ENCODE data around the gene PROC.
A peak's percentile ranks its signal among the peaks of the same experiment; 100 is the strongest.
"Not testable (repeated sequence)": the region's sequence is repeated elsewhere in the genome, so short reads cannot be mapped to it uniquely, and the experiment has no call there.

The PROC gene

DNA sequence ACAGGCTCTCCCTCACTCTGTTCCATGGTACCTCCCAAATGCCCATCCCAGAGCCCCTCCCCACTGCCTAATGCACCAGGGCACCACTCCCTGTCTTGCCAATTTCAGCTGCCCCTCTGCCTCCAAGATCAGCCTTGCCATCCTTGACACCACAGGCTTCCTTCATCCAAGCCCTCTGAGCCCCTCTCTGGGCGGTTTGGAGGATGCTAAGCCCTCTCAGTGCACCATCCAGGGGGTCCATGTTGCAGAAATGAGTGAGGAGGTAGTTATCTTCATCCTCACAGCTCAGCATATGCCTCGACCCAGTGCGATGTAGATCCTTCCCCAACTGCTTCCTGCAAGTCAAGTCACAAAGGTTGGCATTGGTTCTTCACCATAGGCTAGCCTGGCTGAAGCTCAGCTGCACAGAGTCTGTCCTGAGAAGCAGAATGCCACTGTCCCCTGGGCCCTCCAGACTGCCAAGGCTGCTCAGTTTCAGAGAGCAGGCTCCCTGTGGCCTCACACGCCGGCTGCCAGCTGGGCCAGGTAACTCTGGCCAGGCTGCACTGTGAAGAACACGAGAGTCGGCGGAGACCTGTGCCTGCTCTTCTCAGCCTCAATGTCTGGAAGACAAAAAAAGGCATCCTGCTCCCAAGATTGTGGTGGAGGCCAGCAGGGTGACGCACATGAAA, 20.5 kb upstream of the PROC start:
- no peak for DNase-seq

- peak in 1 of 2 experiments; percentile 24 for DNase-seq
These were observed 20.0 kb upstream of the PROC start for GRCh38 chr2:127398239-127398590.

GRCh38 chr2:127400533-127400896, 17.7 kb upstream of the PROC start:
- no peak for DNase-seq

- no peak for DNase-seq
These were observed 17.1 kb upstream of the PROC start for GRCh38 chr2:127400897-127401756.

- no peak for DNase-seq
These were observed 16.2 kb upstream of the PROC start for GRCh38 chr2:127401757-127402695.

GRCh38 chr2:127403460-127403859, 14.8 kb upstream of the PROC start:
- no peak for DNase-seq

- DNase-seq, result no peak
These were observed 13.6 kb upstream of the PROC start for GRCh38 chr2:127404466-127405254.

DNA sequence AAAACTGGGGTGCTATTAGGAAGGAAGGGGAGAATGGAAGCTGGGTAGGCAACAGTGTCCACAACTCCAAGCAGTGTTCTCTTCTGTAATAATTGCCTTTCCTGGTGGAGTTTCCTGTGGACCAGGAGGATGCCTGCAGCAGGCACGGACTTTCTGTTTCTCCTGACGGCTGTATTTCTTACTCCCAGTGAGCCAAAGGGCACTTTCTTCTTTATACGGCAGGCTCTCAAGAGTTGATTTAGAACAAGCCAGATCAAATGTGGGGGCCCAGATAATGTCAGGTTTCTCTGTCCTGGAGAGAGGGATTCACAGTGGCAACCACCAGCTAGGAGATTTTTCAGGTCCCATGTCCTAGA, 13.0 kb upstream of the PROC start:
- no peak for DNase-seq

DNA sequence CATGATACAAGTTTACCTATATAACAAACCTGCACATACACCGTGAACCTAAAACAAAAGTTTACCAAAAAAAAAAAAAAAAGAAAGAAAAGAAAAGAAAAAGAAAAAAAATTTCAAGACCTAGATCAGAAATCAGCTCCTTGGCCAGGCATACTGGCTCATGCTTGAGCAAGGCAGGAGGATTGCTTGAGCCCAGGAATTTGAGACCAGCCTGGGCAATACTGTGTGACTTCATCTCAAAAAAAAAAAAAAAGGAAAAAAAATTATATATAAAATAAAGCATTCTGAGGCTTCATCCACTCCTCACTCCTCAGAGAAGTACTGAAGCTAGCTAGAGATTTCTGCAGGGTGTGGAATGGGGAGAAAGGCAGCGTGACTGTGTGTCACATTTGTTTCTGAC, 11.8 kb upstream of the PROC start:
- DNase-seq, result no peak

- no peak for DNase-seq
These were observed 11.1 kb upstream of the PROC start for GRCh38 chr2:127407091-127407490.

DNA sequence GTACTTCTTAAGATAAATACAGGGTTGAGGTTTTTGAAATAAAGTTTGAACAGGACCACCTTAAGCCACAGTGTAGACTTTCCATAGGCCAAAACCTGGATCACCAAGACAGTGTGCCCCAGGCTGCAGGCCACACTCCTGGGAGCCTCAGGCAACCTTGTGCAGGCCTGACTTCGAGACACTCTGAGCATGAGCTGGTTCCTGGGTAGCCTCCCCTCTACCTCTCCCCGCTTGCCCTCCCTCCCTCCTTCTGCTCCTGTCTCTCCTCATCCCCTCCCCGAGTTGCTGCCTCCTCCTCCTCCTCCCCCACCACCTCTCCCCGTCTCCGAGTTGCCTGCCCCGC, 10.6 kb upstream of the PROC start:
- no peak for DNase-seq

GRCh38 chr2:127408004-127408806, 10.0 kb upstream of the PROC start:
- peak; percentile 88 to 92 for DNase-seq

DNA sequence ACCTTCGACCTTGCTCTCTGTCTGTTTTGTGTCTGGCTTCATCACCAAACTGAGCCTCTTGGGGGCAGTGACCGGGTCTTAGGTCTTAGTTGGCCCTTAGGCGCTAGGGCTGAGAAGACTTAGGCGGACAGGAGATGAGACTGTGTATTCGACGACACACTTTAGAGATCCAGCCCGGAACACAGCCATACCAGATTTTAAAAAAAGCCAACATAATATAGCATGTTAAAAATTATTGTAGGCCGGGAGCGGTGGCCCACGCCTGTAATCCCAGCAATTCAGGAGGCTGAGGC, 9.5 kb upstream of the PROC start:
- DNase-seq, result no peak

DNA sequence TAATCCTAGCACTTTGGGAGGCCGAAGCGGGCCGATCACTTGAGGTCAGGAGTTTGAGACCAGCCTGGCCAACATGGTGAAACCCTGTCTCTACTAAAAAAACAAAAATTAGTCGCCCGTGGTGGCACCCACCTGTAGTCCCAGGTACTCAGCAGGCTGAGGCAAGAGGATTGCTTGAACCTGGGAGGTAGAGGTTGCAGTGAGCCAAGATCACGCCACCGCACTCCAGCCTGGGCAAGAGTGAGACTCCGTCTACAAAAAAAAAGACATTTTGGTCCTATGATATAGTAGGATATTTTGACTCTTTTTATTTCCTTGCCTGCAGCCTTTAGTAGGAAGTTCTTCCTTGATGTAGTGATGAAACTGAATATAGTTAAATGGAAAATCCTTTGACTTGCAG, 8.5 kb upstream of the PROC start:
- DNase-seq, result not testable (repeated sequence)

GRCh38 chr2:127410871-127411652, 7.2 kb upstream of the PROC start:
- DNase-seq, result no peak

DNA sequence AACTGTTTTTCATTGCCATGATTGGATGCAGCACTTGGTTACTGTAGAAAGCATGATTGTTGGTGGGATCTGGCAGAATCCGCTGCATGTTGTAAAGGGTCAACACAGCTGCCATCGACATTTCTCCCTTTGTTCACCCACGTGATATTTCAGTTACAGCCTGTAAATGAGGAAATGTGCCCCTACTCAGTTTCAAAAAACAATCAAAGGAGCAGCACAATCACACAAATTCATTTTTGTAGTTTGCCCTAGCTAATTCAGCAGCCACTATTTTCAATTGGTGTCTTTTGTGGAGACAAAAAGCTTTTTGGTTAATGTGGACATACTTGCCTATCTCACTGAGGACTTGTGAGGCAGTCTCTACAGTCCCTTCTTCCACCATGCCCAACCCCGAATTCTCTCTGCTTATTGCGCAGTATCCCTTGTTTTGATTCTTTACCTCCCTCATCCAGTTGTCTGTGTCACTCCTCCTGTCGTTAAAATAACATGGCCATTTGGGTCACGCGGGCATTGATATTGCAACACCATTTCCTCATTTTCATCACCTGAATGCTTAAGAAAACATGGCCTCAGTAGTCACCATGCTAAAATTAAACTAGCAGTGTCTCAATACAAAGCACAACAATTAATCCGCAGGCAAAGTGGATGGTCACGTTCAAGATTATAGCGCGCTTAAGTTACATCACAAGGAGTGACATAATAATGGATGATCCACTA, 6.4 kb upstream of the PROC start:
- DNase-seq, result no peak

GRCh38 chr2:127413200-127413599, 5.0 kb upstream of the PROC start:
- DNase-seq, result no peak

- no peak for DNase-seq
These were observed 4.2 kb upstream of the PROC start for GRCh38 chr2:127413782-127414637.
